ENCODE measurements around the gene PMIS2.

Gene PMIS2

GRCh38 chr19:35585848-35586247, at the start of gene PMIS2:
TSS of gene PMIS2 (plus strand) at chr19:35586173. CDS start at chr19:35586260, 87 bp downstream.
- DNase-seq: no peak

- DNase-seq: no peak
Observed at GRCh38 chr19:35539314-35539713, 46.7 kb upstream of the PMIS2 start.

- no peak for DNase-seq
Observed at GRCh38 chr19:35539850-35540249, 46.1 kb upstream of the PMIS2 start.

GRCh38 chr19:35540356-35540927, 45.5 kb upstream of the PMIS2 start:
- DNase-seq: no peak

- no peak for DNase-seq
Observed at GRCh38 chr19:35542209-35542608, 43.8 kb upstream of the PMIS2 start.

GRCh38 chr19:35543280-35544109, 42.5 kb upstream of the PMIS2 start:
- DNase-seq: no peak

GRCh38 chr19:35544110-35544802, 41.7 kb upstream of the PMIS2 start:
- DNase-seq: no peak

GRCh38 chr19:35545001-35545854, 40.7 kb upstream of the PMIS2 start, which contains the start of gene TMEM147:
TSS of gene TMEM147 (plus strand) at chr19:35545626. CDS start at chr19:35545740, 114 bp downstream.
- DNase-seq: peak; percentile 67 to 76

- DNase-seq: no peak
Observed at GRCh38 chr19:35545855-35546381, 40.1 kb upstream of the PMIS2 start.

- DNase-seq: no peak
Observed at GRCh38 chr19:35546532-35546931, 39.4 kb upstream of the PMIS2 start.

GRCh38 chr19:35549174-35549788, 36.7 kb upstream of the PMIS2 start:
- peak in 1 of 2 experiments; percentile 77 for DNase-seq

- no peak for DNase-seq
Observed at GRCh38 chr19:35549879-35550523, 36.0 kb upstream of the PMIS2 start.

GRCh38 chr19:35551091-35551810, 34.7 kb upstream of the PMIS2 start:
- DNase-seq: no peak

- DNase-seq: no peak
Observed at GRCh38 chr19:35552534-35553384, 33.2 kb upstream of the PMIS2 start.

- DNase-seq: no peak
Observed at GRCh38 chr19:35553385-35554000, 32.5 kb upstream of the PMIS2 start.

GRCh38 chr19:35554076-35554475, 31.9 kb upstream of the PMIS2 start:
- DNase-seq: no peak

- no peak for DNase-seq
Observed at GRCh38 chr19:35555301-35556005, 30.5 kb upstream of the PMIS2 start.

GRCh38 chr19:35556025-35556590, 29.9 kb upstream of the PMIS2 start:
- no peak for DNase-seq

Data from NCI-H187 (cell line).